Sigmoid colon (tissue), 7 donors: Measurements from ENCODE around the gene ALDH3A1. TPM values are rescaled to one million over a fixed set of nuclear protein-coding genes. Genes with fewer than 3 reads are reported as not detected.

Source experiments
- DNase-seq: peaks from one replicate; pipeline ENCODE4 v3.0.0-alpha.2; 2019
- H3K27ac ChIP-seq, 4 donors: fragments of 200-600 bp; sonication (generic); one replicate each; pipeline ENCODE4 v1.5.1; 2016 to 2019; ENCODE audit warnings: mild to moderate bottlenecking in 1 of 4
- H3K27me3 ChIP-seq, 3 donors: fragments of 200-600 bp; sonication (generic); one replicate each; pipeline ENCODE4 v1.5.1; 2019; ENCODE audit warnings: mild to moderate bottlenecking in 1 of 3
- H3K36me3 ChIP-seq, 4 donors: fragments of 200-600 bp; sonication (generic); one replicate each; pipeline ENCODE4 v1.5.1; 2016 to 2019
- H3K4me1 ChIP-seq, 4 donors: fragments of 200-600 bp; sonication (generic); one replicate each; pipeline ENCODE4 v1.5.1; 2017 to 2019
- H3K4me3 ChIP-seq, 4 donors: fragments of 200-600 bp; sonication (generic); one replicate each; pipeline ENCODE4 v1.5.1; 2017 to 2019; ENCODE audit warnings: mild to moderate bottlenecking in 2 of 4, moderate library complexity in 1 of 4
- H3K9me3 ChIP-seq, 4 donors: fragments of 200-600 bp in 3 of 4; sonication (generic) in 3 of 4; one replicate each; pipeline versions ENCODE4 v1.5.1 to v1.6.1; 2013 to 2019
- CTCF ChIP-seq, 4 experiments: fragments of 450-650 bp in 3 of 4; fragments of 200-600 bp in 1 of 4; IDR thresholded peaks; one replicate each; pipeline ENCODE4 v1.5.1; 2016 to 2019; ENCODE audit warnings: antibody characterized with exemption in 4 of 4, mild to moderate bottlenecking in 3 of 4, moderate library complexity in 2 of 4
- EP300 ChIP-seq, 4 donors: sonication (generic); formaldehyde crosslinking; IDR thresholded peaks; one replicate each; pipeline ENCODE4 v1.6.1; 2017; ENCODE audit warnings: antibody characterized with exemption in 4 of 4
- POLR2A ChIP-seq, 2 donors: fragments of 450-650 bp; IDR thresholded peaks; one replicate each; pipeline ENCODE4 v1.6.1; 2016; ENCODE audit warnings: antibody characterized with exemption in 2 of 2, mild to moderate bottlenecking in 2 of 2, moderate library complexity in 2 of 2
- POLR2AphosphoS5 ChIP-seq, 4 donors: sonication (generic); formaldehyde crosslinking; IDR thresholded peaks; one replicate each; pipeline ENCODE4 v1.6.1; 2017; ENCODE audit warnings: antibody characterized with exemption in 4 of 4
- WGBS, 2 donors: extraction: QIAGEN DNeasy Blood & Tissue Kit; methylation state at CpG; one replicate each; pipeline ENCODE4 v1.1.7; 2013; 5-methylcytosine and 5-hydroxymethylcytosine counted together
- intact Hi-C: fragments of 100-400 bp; cut with DNase I; formaldehyde crosslinking; loops from one replicate; pipeline ENCODE4 v1.15.1; 2023
- polyA plus RNA-seq, 3 donors: library from polyadenylated mRNA; stranded (reverse); fragments of 200-250 nt; gene quantifications; one replicate each; pipeline ENCODE4 v1.2.3, GENCODE V29; 2013
- total RNA-seq, 4 donors: library from RNA; depleted of rRNA; stranded (reverse); fragments of >200 nt; gene quantifications; one replicate each; pipeline ENCODE4 v1.1.0, GENCODE V29; 2016
- donor health status: healthy with polysubstance abuse.
- donor health status: Bipolar disorder and iron deficiency.
- donor health status: healthy.

The ALDH3A1 gene
- total and polyA plus RNA-seq, 7 donors: 0.16 to 6.0 (median 1.1) TPM

- 70 to 71% methylated on average over 4 of the region's 4 CpGs for WGBS, 2 donors
These were observed 37.8 kb upstream of the ALDH3A1 start for GRCh38 chr17:19785854-19786253.

GRCh38 chr17:19781488-19782458 lies 33.7 kb upstream of the ALDH3A1 start:
- Histone ChIP-seq H3K4me1 (no peaks in the 10 kb centered on the region), H3K27me3 (no peaks in the 10 kb centered on the region), H3K9me3 (no peaks in the 10 kb centered on the region), H3K27ac (no peak overlapping the region), H3K36me3 (peaks cover 9 to 75% (median 21%) of the 10 kb centered on the region in 4 donors), H3K4me3 (no peak overlapping the region)
- TF ChIP-seq EP300 (IDR thresholded peaks at IDR 0.05): no peak
- TF ChIP-seq POLR2A (IDR thresholded peaks at IDR 0.05): no peak
- TF ChIP-seq POLR2AphosphoS5 (IDR thresholded peaks at IDR 0.05): no peak
- no peak for TF ChIP-seq CTCF (IDR thresholded peaks at IDR 0.05)
- intact Hi-C loops: no loop called here
- WGBS, 2 donors: 86 to 91% methylated on average over 9 of the region's 9 CpGs
- DNase-seq: no peak

More at GRCh38 chr17:19785854-19786253, 37.8 kb upstream of the ALDH3A1 start:
- Histone ChIP-seq H3K36me3 (peaks cover 18 to 77% (median 20%) of the 10 kb centered on the region in 4 donors), H3K4me1 (peaks cover 0 to 6% (median 0%) of the 10 kb centered on the region in 4 donors), H3K27ac (no peak overlapping the region), H3K4me3 (no peak overlapping the region), H3K9me3 (no peaks in the 10 kb centered on the region), H3K27me3 (no peaks in the 10 kb centered on the region)
- intact Hi-C loops: no loop called here
- no peak for TF ChIP-seq EP300 (IDR thresholded peaks at IDR 0.05)
- no peak for TF ChIP-seq POLR2A (IDR thresholded peaks at IDR 0.05)
- TF ChIP-seq POLR2AphosphoS5 (IDR thresholded peaks at IDR 0.05): no peak
- no peak for TF ChIP-seq CTCF (IDR thresholded peaks at IDR 0.05)
- DNase-seq: no peak

GRCh38 chr17:19780846-19781245 lies 32.7 kb upstream of the ALDH3A1 start:
- peaks cover 12 to 79% (median 23%) of the 10 kb centered on the region in 4 donors for H3K36me3 ChIP-seq
- 93 to 96% methylated on average over 4 of the region's 4 CpGs for WGBS, 2 donors

GRCh38 chr17:19773534-19773933 lies 25.4 kb upstream of the ALDH3A1 start:
- WGBS, 2 donors: 95% methylated on average over 6 of the region's 6 CpGs
- Histone ChIP-seq H3K4me1 (peaks cover 0 to 12% (median 10%) of the 10 kb centered on the region in 4 donors), H3K36me3 (peaks cover 4 to 46% (median 9%) of the 10 kb centered on the region in 4 donors), H3K4me3 (no peak overlapping the region), H3K27me3 (no peaks in the 10 kb centered on the region), H3K27ac (no peak overlapping the region), H3K9me3 (no peaks in the 10 kb centered on the region)
- intact Hi-C loops: no loop called here
- DNase-seq: no peak
- TF ChIP-seq EP300 (IDR thresholded peaks at IDR 0.05) (no peak), POLR2AphosphoS5 (IDR thresholded peaks at IDR 0.05) (no peak), CTCF (IDR thresholded peaks at IDR 0.05) (no peak), POLR2A (IDR thresholded peaks at IDR 0.05) (no peak)

More at GRCh38 chr17:19780846-19781245, 32.7 kb upstream of the ALDH3A1 start:
- TF ChIP-seq POLR2A (IDR thresholded peaks at IDR 0.05) (no peak), EP300 (IDR thresholded peaks at IDR 0.05) (no peak), POLR2AphosphoS5 (IDR thresholded peaks at IDR 0.05) (no peak), CTCF (IDR thresholded peaks at IDR 0.05) (no peak)
- Histone ChIP-seq H3K9me3 (no peaks in the 10 kb centered on the region), H3K4me1 (no peaks in the 10 kb centered on the region), H3K4me3 (no peak overlapping the region), H3K27ac (no peak overlapping the region), H3K27me3 (no peaks in the 10 kb centered on the region)
- DNase-seq: no peak
- intact Hi-C loops: no loop called here
